ENCODE results near the gene OLFML2A.
"Not testable (repeated sequence)": the region's sequence is repeated elsewhere in the genome, so short reads cannot be mapped to it uniquely, and the experiment has no call there.

The OLFML2A gene

GRCh38 chr9:124840300-124840833 is 63.4 kb downstream of the OLFML2A start:
- peaks cover 30% of the 10 kb centered on the region for H3K4me1 Mint-ChIP-seq
- H3K27ac Mint-ChIP-seq: peak overlapping the region in 1 of 3 experiments; percentile 83
- TF ChIP-seq CTCF (IDR thresholded peaks at IDR 0.05; ENCODE audit: unreplicated experiment in 3 of 3): peak in 2 of 3 experiments; percentile 22 to 33
- H3K36me3 Mint-ChIP-seq (ENCODE audit: low read depth): no peaks in the 10 kb centered on the region
- no peak overlapping the region for H3K4me3 Mint-ChIP-seq
- peaks cover 3% of the 10 kb centered on the region for H3K27me3 Mint-ChIP-seq (ENCODE audit: low read depth)
- no peaks in the 10 kb centered on the region for H3K9me3 Mint-ChIP-seq

GRCh38 chr9:124841075-124841821 is 64.3 kb downstream of the OLFML2A start:
- H3K27ac Mint-ChIP-seq: peak overlapping the region in 2 of 3 experiments; percentile 25 to 83
- H3K27me3 Mint-ChIP-seq (ENCODE audit: low read depth): peaks cover 3% of the 10 kb centered on the region
- no peak overlapping the region for H3K4me3 Mint-ChIP-seq
- peaks cover 29% of the 10 kb centered on the region for H3K4me1 Mint-ChIP-seq
- TF ChIP-seq CTCF (IDR thresholded peaks at IDR 0.05; ENCODE audit: unreplicated experiment in 3 of 3): no peak
- no peaks in the 10 kb centered on the region for H3K9me3 Mint-ChIP-seq
- H3K36me3 Mint-ChIP-seq (ENCODE audit: low read depth): no peaks in the 10 kb centered on the region

GRCh38 chr9:124843456-124844034 is 66.6 kb downstream of the OLFML2A start:
- H3K36me3 Mint-ChIP-seq (ENCODE audit: low read depth): no peaks in the 10 kb centered on the region
- no peaks in the 10 kb centered on the region for H3K27me3 Mint-ChIP-seq (ENCODE audit: low read depth)
- H3K27ac Mint-ChIP-seq: no peak overlapping the region
- no peaks in the 10 kb centered on the region for H3K9me3 Mint-ChIP-seq
- H3K4me1 Mint-ChIP-seq: peaks cover 18% of the 10 kb centered on the region
- no peak overlapping the region for H3K4me3 Mint-ChIP-seq
- no peak for TF ChIP-seq CTCF (IDR thresholded peaks at IDR 0.05; ENCODE audit: unreplicated experiment in 3 of 3)

GRCh38 chr9:124844291-124844690 is 67.4 kb downstream of the OLFML2A start:
- no peaks in the 10 kb centered on the region for H3K9me3 Mint-ChIP-seq
- no peak for TF ChIP-seq CTCF (IDR thresholded peaks at IDR 0.05; ENCODE audit: unreplicated experiment in 3 of 3)

GRCh38 chr9:124846467-124846866 is 69.5 kb downstream of the OLFML2A start:
- H3K27ac Mint-ChIP-seq; H3K9me3 Mint-ChIP-seq; H3K4me3 Mint-ChIP-seq; H3K36me3 Mint-ChIP-seq (ENCODE audit: low read depth); H3K27me3 Mint-ChIP-seq (ENCODE audit: low read depth): not testable (repeated sequence)
- peaks cover 21% of the 10 kb centered on the region for H3K4me1 Mint-ChIP-seq

More at GRCh38 chr9:124844291-124844690, 67.4 kb downstream of the OLFML2A start:
- Mint-ChIP-seq H3K27ac (peak overlapping the region in 2 of 3 experiments; percentile 13 to 18), H3K4me3 (no peak overlapping the region), H3K4me1 (peaks cover 18% of the 10 kb centered on the region), H3K36me3 (ENCODE audit: low read depth) (no peaks in the 10 kb centered on the region), H3K27me3 (ENCODE audit: low read depth) (no peaks in the 10 kb centered on the region)

- Mint-ChIP-seq H3K27ac (no peak overlapping the region), H3K36me3 (ENCODE audit: low read depth) (no peaks in the 10 kb centered on the region), H3K4me1 (peaks cover 23% of the 10 kb centered on the region), H3K9me3 (no peaks in the 10 kb centered on the region), H3K4me3 (no peak overlapping the region), H3K27me3 (ENCODE audit: low read depth) (peaks cover 5% of the 10 kb centered on the region)
- TF ChIP-seq CTCF (IDR thresholded peaks at IDR 0.05; ENCODE audit: unreplicated experiment in 3 of 3): no peak
Measured at GRCh38 chr9:124846969-124847368, 70.0 kb downstream of the OLFML2A start.
